Inferior parietal cortex (tissue), 1 donor: Measurements from ENCODE around the gene MAGEL2.

ENCODE experiments used
- DNase-seq: peaks from one replicate; pipeline ENCODE4 v3.0.0-alpha.2; 2016; ENCODE audit errors: extremely low spot score

Gene MAGEL2

DNA sequence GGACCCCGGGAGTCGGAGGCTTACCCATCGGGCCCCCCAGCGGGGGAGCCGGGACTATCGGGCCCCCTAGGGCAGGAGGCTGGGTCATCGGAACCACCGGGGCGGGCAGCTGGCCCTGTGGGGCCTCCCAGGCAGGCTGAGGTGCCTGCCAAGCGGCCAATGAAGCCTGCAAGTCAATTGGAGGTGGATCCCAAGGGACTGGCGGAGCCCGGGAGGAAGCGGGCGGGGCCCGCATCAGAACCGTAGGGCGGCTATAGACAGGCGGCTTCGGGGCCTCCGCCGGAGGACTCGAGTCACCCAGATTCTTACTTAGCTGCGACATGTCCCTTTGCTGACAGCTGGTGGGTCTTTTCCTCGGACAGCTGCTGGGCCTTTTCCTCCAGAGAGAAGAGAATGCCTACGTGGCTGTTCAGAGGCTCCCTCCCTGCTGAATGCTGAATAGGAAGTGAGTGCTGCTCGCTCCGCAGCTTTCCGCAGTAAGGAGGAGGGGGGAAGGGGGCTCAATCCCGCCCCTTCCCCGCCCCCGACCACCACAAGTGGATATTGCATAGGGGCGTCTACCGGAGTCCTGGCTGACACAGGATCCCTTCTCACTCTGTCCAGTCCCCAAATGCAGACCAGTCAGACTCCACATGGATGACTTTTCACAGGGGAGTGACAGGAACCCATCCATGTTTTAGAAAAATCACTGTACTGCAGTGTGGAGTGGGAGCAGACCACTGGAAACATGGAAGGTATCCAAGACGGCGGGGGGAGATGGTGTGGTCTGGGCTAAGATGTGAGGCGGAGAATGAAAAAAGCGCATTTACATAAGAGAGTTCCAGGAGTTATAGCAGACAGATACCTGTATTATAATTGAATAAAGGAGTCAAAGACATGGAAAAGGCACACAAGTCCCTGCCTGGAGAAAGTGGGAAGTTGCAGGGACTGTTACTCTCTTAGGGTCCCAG, at the start of gene MAGEL2:
TSS of gene MAGEL2 (minus strand) at position 447 of the 950 bp plus-strand sequence. CDS start at position 322, 125 bp downstream.
- DNase-seq = no peak

DNA sequence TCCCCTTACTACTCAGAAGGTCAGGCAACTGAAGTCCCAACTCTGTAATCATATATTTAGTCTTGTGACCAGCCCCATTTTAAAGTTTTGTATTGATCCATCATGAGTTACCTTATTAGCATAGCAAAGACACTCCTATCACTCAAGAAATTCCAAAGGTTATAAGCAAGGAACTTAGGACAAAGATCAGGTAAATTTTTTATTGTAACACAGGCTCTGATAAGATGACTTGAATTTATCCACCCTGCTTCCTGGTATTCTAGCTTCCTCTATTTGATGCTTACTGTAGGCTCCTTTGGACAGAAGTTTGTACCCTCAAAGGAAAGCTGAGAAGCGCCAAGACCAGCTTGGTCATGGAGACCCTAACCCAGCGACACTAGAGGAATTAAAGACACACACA, 47.6 kb upstream of the MAGEL2 start:
- no peak for DNase-seq

DNA sequence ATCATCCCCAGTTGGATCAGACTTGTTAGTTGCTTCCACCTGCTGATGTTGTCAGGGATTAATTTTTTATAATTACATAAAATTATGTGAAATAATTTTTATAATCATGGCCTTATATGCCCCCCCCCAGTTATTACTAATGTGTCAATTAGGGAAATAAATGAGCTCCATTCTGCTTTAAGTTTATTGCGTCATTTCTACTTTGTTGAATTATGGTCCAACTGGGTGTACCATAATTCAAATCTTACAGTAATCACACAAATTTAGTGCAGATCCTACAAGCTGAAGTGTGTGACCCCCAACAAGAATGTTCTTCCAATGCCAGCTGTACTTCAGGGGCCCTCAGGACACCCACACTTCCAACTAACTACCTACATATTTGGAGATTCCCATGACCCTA, 46.9 kb upstream of the MAGEL2 start:
- DNase-seq = no peak

DNA sequence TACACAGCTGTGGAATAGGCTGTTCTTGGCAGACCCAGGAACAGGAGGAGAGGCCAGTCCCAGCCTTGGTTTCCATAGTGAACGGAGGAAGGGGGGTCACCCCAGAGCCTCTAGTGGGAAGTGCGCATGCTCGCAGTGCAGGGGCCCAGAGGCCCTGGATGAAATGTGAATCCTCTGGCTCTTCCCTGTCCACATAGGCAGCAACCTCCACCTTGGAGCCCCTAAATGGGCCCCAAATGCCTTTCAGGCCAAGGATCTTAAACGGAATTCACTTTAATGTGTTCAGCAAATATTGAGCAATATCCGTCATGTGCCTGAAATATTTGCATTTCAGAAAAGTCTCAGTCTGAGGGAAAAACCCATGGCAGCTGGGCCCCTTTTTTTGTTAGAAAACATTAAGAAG, 42.8 kb upstream of the MAGEL2 start:
- DNase-seq = peak; percentile 66

DNA sequence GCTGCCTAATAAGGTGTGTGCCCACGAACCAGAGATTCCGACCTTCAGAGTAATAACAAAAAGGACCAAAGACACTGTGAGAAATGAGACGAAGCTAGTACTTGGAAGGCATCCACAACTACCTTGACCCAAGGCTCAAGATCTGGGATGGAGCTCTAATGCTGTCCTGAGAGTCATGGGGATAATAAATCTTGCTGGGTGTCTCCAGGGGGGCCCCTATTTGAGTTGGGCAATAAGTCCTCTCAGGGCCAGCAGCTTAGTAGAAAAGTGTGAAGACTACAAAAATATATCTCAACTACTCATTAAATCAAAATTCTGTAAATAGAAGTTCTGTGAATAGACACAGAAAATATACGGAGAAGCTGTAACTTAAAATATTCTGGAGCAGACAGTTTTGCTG, 42.3 kb upstream of the MAGEL2 start:
- no peak for DNase-seq

GRCh38 chr15:23687143-23687470, 39.4 kb upstream of the MAGEL2 start, which contains the start of gene NDN:
NDN (minus strand) TSS chr15:23687305; CDS start chr15:23687217, 88 bp downstream.
- DNase-seq = peak; percentile 23

GRCh38 chr15:23686466-23687142, 38.9 kb upstream of the MAGEL2 start:
- DNase-seq = no peak

GRCh38 chr15:23671481-23671880, 23.8 kb upstream of the MAGEL2 start:
- no peak for DNase-seq

DNA sequence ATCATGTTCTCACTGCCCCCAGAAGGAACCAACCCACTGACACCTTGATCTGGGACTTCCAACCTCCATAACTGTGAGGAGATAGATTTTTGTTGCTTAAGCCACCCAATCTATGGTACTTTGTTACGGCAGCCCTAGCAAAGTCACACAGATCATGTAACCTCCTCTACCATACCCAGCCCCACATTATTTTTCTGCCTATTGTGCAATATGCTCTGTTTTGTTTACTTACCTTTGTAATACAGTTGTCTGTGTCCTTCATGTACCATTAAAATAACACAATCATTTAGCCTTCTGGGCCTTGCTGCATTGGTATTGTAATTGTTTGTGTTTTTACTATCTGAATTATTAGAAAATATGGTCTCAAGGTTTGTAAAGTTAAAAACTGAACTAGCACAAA, 23.3 kb upstream of the MAGEL2 start:
- DNase-seq = no peak

DNA sequence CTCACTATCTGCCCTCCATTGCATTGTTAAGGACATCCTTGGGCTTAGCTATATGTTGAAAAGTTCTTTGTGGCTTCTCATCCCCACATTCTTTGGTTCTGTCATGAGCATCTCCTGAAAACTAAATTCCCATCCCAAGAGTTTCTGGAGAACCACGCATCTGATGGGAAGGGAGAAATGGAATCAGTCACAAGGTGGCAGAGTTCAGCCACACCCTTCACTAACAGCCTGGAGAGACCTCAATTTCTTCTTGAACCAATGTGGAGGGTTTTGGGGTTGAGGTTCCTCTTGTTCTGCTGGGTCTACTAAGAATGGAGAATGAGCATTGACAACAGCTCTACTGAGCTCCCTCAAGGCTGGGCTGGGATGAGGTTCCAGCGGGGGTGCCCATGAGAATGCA, 15.6 kb upstream of the MAGEL2 start:
- no peak for DNase-seq

DNA sequence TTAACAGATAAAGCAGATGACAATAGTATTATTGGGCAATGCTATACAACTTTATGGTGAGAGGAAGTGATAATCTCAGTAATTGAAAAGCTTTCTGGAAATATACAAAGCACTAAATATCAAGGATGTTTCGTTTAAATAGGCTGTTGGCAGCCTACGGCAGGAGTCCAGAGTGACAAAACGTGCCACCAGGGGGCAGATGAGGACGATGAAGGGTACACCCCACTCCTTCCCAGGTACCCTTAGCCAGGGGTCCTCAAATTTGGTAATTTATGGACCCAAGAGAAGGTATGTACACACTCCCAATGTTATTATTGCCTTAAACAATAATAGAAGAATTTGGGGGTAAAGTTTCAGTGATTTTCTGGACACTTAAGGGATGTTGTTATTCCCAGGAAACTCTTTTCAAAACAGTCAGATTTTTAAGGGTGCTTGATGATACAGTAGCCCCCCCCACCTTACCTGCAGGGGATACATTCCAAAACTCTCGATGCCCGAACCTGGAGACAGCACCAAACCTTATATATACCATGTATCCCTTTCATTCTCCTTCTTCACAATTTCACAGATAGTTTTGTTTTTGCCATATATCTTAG, 1.4 kb upstream of the MAGEL2 start:
- peak; percentile 67 for DNase-seq

DNA sequence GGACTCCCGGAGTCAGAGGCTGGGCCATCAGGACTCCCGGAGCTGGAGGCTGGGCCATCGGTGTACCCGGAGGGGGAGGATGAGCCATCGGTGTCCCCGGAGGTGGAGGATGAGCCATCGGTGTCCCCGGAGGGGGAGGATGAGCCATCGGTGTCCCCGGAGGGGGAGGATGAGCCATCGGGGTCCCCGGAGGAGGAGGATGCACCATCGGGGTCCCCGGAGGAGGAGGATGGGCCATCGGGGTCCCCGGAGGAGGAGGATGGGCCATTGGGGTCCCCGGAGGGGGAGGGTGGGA, 719 bp downstream of the MAGEL2 start:
- DNase-seq = no peak

- no peak for DNase-seq
These were observed 1.3 kb downstream of the MAGEL2 start for GRCh38 chr15:23646165-23647000.

DNA sequence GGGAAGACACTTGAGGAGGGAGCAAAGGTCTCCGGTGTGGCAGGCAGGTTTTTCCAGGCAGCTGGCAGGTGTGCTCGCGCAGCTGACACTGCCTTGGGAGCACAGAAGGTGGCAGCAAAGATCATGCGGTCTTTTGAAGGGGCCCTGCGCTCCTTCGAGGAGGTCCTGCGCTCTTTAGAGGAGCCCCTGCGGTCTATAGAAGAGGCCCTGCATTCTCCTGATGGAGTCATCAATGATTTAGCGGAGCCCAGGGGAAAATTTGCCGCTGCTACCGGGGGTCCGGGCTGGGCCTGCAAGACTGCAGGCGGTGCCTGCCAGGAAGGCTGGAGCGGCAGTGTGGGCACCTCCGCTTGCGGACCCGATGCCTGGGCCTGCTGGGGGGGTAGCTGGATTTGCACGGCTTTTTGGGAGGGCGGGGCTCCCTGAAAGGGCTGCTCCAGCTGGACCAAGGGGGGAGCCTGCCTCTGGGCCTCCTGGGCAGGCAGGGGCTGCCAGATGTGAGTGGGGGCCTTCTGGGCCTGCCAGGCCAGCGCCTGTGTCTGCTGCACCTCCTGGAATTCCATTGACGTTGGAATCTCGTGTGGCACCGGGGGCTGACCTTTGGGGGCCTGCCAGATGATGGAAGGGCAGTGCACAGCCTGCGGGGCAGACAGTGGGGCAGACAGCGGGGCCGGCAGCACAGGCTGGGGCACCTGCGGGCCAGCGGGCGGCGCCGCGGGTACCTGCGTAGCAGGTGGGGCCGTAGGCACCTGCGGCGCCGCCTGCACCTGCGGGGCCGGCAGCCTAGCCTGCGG, 2.1 kb downstream of the MAGEL2 start:
- no peak for DNase-seq

DNA sequence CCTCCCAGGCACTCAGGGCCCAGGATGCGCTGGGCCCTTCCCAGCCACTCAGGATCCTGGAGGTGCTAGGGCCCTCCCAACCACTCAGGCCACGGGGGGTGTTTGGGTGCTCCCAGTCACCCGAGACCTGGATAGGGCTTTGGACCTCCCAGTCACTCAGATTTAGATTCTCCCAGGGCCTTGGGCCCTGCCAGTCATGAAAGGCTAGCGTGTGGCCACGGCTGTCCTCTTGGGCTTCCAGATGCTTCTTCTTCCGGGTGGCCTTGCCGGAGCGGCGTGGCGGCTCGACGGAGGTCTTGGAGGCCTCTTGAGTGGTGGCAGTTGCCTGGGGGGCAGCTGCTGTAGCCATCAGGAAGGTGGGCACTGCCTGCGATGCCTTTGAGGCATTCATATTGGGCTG, 2.8 kb downstream of the MAGEL2 start:
- no peak for DNase-seq

GRCh38 chr15:23642413-23643044, 5.1 kb downstream of the MAGEL2 start:
- DNase-seq = peak; percentile 87

DNA sequence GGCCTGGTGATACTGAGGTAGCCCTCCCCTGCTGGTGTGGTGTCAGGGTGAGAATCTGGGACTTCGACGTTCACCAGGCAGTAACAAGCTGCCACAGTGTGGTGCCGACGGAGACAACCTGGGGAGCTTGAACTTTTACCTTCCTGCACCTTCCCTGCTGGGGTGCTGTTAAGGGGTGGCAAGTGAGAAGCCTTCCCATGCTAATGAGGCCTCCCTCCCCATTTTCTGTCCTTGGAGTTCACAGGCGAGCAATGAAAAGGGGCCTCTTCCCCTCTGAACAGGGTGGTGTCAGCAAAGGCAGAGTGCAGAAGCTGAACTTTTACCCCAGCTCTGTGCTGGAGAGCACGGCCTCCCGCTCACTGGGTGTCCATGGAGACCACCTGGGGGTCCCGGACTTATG, 13.5 kb downstream of the MAGEL2 start:
- no peak for DNase-seq

GRCh38 chr15:23629234-23629805, 18.3 kb downstream of the MAGEL2 start:
- peak; percentile 45 for DNase-seq

- DNase-seq = no peak
These were observed 18.9 kb downstream of the MAGEL2 start for GRCh38 chr15:23628612-23629233.

GRCh38 chr15:23616536-23616935, 31.1 kb downstream of the MAGEL2 start:
- no peak for DNase-seq
